ENCODE results near the gene ARHGEF33. TPM values are rescaled to one million over a fixed set of nuclear protein-coding genes. Genes with fewer than 3 reads are reported as not detected.

Gene ARHGEF33
- total and polyA plus RNA-seq, 7 donors, result 0.41 to 2.2 (median 1.4) TPM; not detected in 2

- H3K27me3 ChIP-seq, result no peaks in the 10 kb centered on the region
- WGBS, 2 donors, result 92 to 93% methylated on average over 5 of the region's 5 CpGs
These were observed 8.6 kb downstream of the ARHGEF33 start for GRCh38 chr2:38898256-38898655.

GRCh38 chr2:38900726-38901125 lies 11.1 kb downstream of the ARHGEF33 start:
- H3K27me3 ChIP-seq, result no peaks in the 10 kb centered on the region
- H3K4me3 ChIP-seq, result no peak overlapping the region
- DNase-seq, result no peak
- H3K36me3 ChIP-seq, result no peaks in the 10 kb centered on the region
- intact Hi-C loops (cut with DNase I), result no loop called here
- no peak overlapping the region for H3K27ac ChIP-seq
- H3K9me3 ChIP-seq, result no peaks in the 10 kb centered on the region
- no peaks in the 10 kb centered on the region for H3K4me1 ChIP-seq
- TF ChIP-seq POLR2AphosphoS5 (IDR thresholded peaks at IDR 0.05), result no peak
- TF ChIP-seq EP300 (IDR thresholded peaks at IDR 0.05), result no peak
- no peak for TF ChIP-seq CTCF (IDR thresholded peaks at IDR 0.05)
- no peak for TF ChIP-seq POLR2A (IDR thresholded peaks at IDR 0.05)
- 71 to 78% methylated on average over 1 of the region's 1 CpG for WGBS, 2 donors

More at GRCh38 chr2:38898256-38898655, 8.6 kb downstream of the ARHGEF33 start:
- intact Hi-C loops (cut with DNase I), result no loop called here
- Histone ChIP-seq H3K9me3 (no peaks in the 10 kb centered on the region), H3K36me3 (no peaks in the 10 kb centered on the region), H3K27ac (no peak overlapping the region), H3K4me3 (no peak overlapping the region), H3K4me1 (no peaks in the 10 kb centered on the region)
- DNase-seq, result no peak
- TF ChIP-seq POLR2AphosphoS5 (IDR thresholded peaks at IDR 0.05) (no peak), POLR2A (IDR thresholded peaks at IDR 0.05) (no peak), CTCF (IDR thresholded peaks at IDR 0.05) (no peak), EP300 (IDR thresholded peaks at IDR 0.05) (no peak)

GRCh38 chr2:38905251-38905650 lies 15.6 kb downstream of the ARHGEF33 start:
- intact Hi-C loops (cut with DNase I), result no loop called here
- TF ChIP-seq EP300 (IDR thresholded peaks at IDR 0.05) (no peak), POLR2AphosphoS5 (IDR thresholded peaks at IDR 0.05) (no peak), CTCF (IDR thresholded peaks at IDR 0.05) (no peak), POLR2A (IDR thresholded peaks at IDR 0.05) (no peak)
- Histone ChIP-seq H3K4me3 (no peak overlapping the region), H3K4me1 (no peaks in the 10 kb centered on the region), H3K36me3 (no peaks in the 10 kb centered on the region), H3K27ac (no peak overlapping the region), H3K9me3 (no peaks in the 10 kb centered on the region), H3K27me3 (no peaks in the 10 kb centered on the region)
- 65 to 77% methylated on average over 2 of the region's 2 CpGs for WGBS, 2 donors
- DNase-seq, result no peak

GRCh38 chr2:38907242-38907641 lies 17.6 kb downstream of the ARHGEF33 start:
- H3K36me3 ChIP-seq, result no peaks in the 10 kb centered on the region
- no peak overlapping the region for H3K4me3 ChIP-seq

More at GRCh38 chr2:38907242-38907641, 17.6 kb downstream of the ARHGEF33 start:
- Histone ChIP-seq H3K4me1 (no peaks in the 10 kb centered on the region), H3K27ac (no peak overlapping the region), H3K9me3 (no peaks in the 10 kb centered on the region), H3K27me3 (no peaks in the 10 kb centered on the region)
- no peak for DNase-seq
- intact Hi-C loops (cut with DNase I), result no loop called here
- WGBS, 2 donors, result 27 to 67% methylated on average over 1 of the region's 1 CpG
- TF ChIP-seq POLR2A (IDR thresholded peaks at IDR 0.05) (no peak), EP300 (IDR thresholded peaks at IDR 0.05) (no peak), CTCF (IDR thresholded peaks at IDR 0.05) (no peak), POLR2AphosphoS5 (IDR thresholded peaks at IDR 0.05) (no peak)

Measured in sigmoid colon (tissue), 7 donors.